Calu3 (cell line): ENCODE results near the gene RGS5. TPM values are rescaled to one million over a fixed set of nuclear protein-coding genes. Genes with fewer than 3 reads are reported as not detected.

Experiments used
- BruUV-seq: library from RNA; stranded (reverse); fragments of 400-500 nt; replicated peaks from 2 replicates; lab custom pipeline; 2021; lab: Mats Ljungman, UMichigan
- CTCF ChIA-PET: fragments of 300-600 bp; sonication (Branson Sonifier 250); formaldehyde crosslinking; loops from one replicate; lab custom pipeline; 2022; ENCODE audit warnings: antibody characterized with exemption; lab: Charles Lee
- DNase-seq: peaks from one replicate; pipeline ENCODE4 v3.0.0; 2022
- H3K27ac Mint-ChIP-seq: one replicate; pipeline ENCODE4 v1.8.0; 2022; ENCODE audit warnings: mixed read lengths; ENCODE audit not compliant: unreplicated experiment
- H3K27me3 Mint-ChIP-seq: one replicate; pipeline ENCODE4 v1.8.0; 2022; ENCODE audit warnings: mixed read lengths; ENCODE audit not compliant: unreplicated experiment
- H3K36me3 Mint-ChIP-seq: one replicate; pipeline ENCODE4 v1.8.0; 2022; ENCODE audit warnings: mild to moderate bottlenecking, moderate library complexity, mixed read lengths; ENCODE audit not compliant: insufficient read depth, unreplicated experiment
- H3K4me1 Mint-ChIP-seq: one replicate; pipeline ENCODE4 v1.8.0; 2022; ENCODE audit warnings: mild to moderate bottlenecking, low read depth, mixed read lengths; ENCODE audit not compliant: unreplicated experiment
- H3K4me3 Mint-ChIP-seq: one replicate; pipeline ENCODE4 v1.8.0; 2022; ENCODE audit warnings: mild to moderate bottlenecking, low read depth, moderate library complexity, mixed read lengths; ENCODE audit not compliant: unreplicated experiment
- H3K9me3 Mint-ChIP-seq: one replicate; pipeline ENCODE4 v1.8.0; 2022; ENCODE audit warnings: low read depth, mixed read lengths; ENCODE audit not compliant: unreplicated experiment
- CTCF ChIP-seq: fragments of 200-600 bp; IDR thresholded peaks from one replicate; pipeline ENCODE4 v1.8.0; 2022; ENCODE audit warnings: antibody characterized with exemption; ENCODE audit not compliant: unreplicated experiment
- intact Hi-C: fragments of 100-400 bp; cut with micrococcal nuclease; formaldehyde crosslinking; loops from one replicate; pipeline ENCODE4 v1.10.0; 2022; ENCODE audit not compliant: unreplicated experiment
- total RNA-seq: library from RNA; stranded (reverse); gene quantifications from 2 replicates; pipeline ENCODE4 v1.2.3, GENCODE V29; 2022

RGS5 gene
- total RNA-seq, 1 experiment from 2014 or later: 1.9 TPM

- H3K36me3 Mint-ChIP-seq: peaks cover 4% of the 10 kb centered on the region
- no peak for TF ChIP-seq CTCF
- CTCF ChIA-PET: interaction anchor here (0.7 kb wide), 1 partner anchor 325 kb away, joined by 3 read pairs; no protein-coding TSS in a partner anchor
- no TSS peak for BruUV-seq
- intact Hi-C loops: no loop called here
- peak overlapping the region; percentile 6 for H3K27ac Mint-ChIP-seq
- peaks cover 42% of the 10 kb centered on the region for H3K4me1 Mint-ChIP-seq
- no peak overlapping the region for H3K4me3 Mint-ChIP-seq
- no peak for DNase-seq
- no peaks in the 10 kb centered on the region for H3K27me3 Mint-ChIP-seq
- peaks cover 4% of the 10 kb centered on the region for H3K9me3 Mint-ChIP-seq
Measured at GRCh38 chr1:163166886-163167555, 35.7 kb downstream of the RGS5 start.

GRCh38 chr1:163165119-163165518 is 37.6 kb downstream of the RGS5 start:
- BruUV-seq: no TSS peak
- intact Hi-C loops: no loop called here
- H3K9me3 Mint-ChIP-seq: peaks cover 4% of the 10 kb centered on the region
- peaks cover 4% of the 10 kb centered on the region for H3K36me3 Mint-ChIP-seq
- no peaks in the 10 kb centered on the region for H3K27me3 Mint-ChIP-seq
- H3K4me1 Mint-ChIP-seq: peaks cover 48% of the 10 kb centered on the region
- H3K4me3 Mint-ChIP-seq: no peak overlapping the region
- DNase-seq: no peak
- CTCF ChIA-PET: no interaction called here
- TF ChIP-seq CTCF: no peak
- H3K27ac Mint-ChIP-seq: no peak overlapping the region

GRCh38 chr1:163163881-163164582 is 38.7 kb downstream of the RGS5 start:
- Mint-ChIP-seq H3K4me3 (no peak overlapping the region), H3K9me3 (peaks cover 4% of the 10 kb centered on the region), H3K27ac (no peak overlapping the region), H3K36me3 (peaks cover 4% of the 10 kb centered on the region), H3K4me1 (peaks cover 48% of the 10 kb centered on the region), H3K27me3 (no peaks in the 10 kb centered on the region)
- intact Hi-C loops: no loop called here
- no TSS peak for BruUV-seq
- CTCF ChIA-PET: no interaction called here
- no peak for TF ChIP-seq CTCF
- no peak for DNase-seq

GRCh38 chr1:163163163-163163562 is 39.6 kb downstream of the RGS5 start:
- no peak overlapping the region for H3K27ac Mint-ChIP-seq
- BruUV-seq: no TSS peak
- H3K36me3 Mint-ChIP-seq: peaks cover 3% of the 10 kb centered on the region
- intact Hi-C loops: no loop called here
- peaks cover 5% of the 10 kb centered on the region for H3K9me3 Mint-ChIP-seq
- TF ChIP-seq CTCF: no peak
- CTCF ChIA-PET: interaction anchor here (0.6 kb wide), 1 partner anchor 737 kb away, joined by 3 read pairs; no protein-coding TSS in a partner anchor
- peaks cover 43% of the 10 kb centered on the region for H3K4me1 Mint-ChIP-seq
- H3K4me3 Mint-ChIP-seq: no peak overlapping the region
- no peaks in the 10 kb centered on the region for H3K27me3 Mint-ChIP-seq
- no peak for DNase-seq
